GM21367 (cell line): Measurements from ENCODE around the gene PNPLA4.

Experiments
- ATAC-seq: cut with Tn5 transposase; IDR thresholded peaks from one replicate; pipeline ENCODE4 v1.9.1; 2021; ENCODE audit not compliant: unreplicated experiment

The PNPLA4 gene

GRCh38 chrX:7927259-7928167 lies at the start of gene PNPLA4:
Gene PNPLA4, minus strand, starts transcription at chrX:7927413. Its CDS starts 1,294 bp downstream, at chrX:7926119.
- peak; percentile 89 for ATAC-seq

DNA sequence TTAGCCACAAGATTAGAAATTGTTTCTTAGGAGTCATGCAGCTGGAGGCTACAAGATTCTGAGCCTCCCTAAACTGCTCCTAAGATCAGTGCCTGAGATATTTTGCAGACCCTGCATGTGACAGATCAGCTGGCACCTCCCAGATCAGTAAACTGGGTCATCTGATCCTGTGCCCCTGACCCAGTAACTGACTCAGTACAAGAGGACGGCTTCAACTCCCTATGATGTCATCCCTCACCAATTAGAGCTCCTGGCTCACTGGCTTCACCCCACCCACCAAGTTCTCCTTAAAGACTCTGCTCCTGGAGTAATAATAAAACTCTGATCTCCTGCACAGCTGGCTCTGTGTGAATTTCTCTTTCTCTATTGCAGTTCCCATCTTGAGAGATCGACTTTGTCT lies 45.4 kb upstream of the PNPLA4 start:
- ATAC-seq = no peak

- no peak for ATAC-seq
These were observed 43.2 kb upstream of the PNPLA4 start for GRCh38 chrX:7970428-7970827.

- ATAC-seq = no peak
These were observed 38.2 kb upstream of the PNPLA4 start for GRCh38 chrX:7965436-7965835.

- no peak for ATAC-seq
These were observed 33.0 kb upstream of the PNPLA4 start for GRCh38 chrX:7960246-7960645.

DNA sequence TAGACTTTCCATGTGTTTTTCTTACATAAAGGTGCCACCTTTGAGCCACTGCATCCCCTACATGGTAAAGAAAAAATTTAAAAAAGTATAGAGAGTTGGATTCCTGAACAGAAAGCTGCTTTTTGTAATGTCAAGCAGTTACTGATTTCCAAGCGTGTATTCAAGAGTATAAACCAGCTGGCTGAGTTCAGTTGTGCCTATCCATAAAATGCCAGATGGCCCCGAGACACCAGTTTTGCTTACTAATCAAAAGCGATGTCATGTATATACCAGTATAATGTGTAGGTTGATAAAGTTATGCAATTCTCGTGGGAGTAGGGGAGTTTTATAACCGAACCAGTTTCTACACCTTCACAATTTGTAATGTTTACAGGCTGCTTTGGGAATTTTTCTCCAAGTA lies 26.2 kb upstream of the PNPLA4 start:
- ATAC-seq = no peak

DNA sequence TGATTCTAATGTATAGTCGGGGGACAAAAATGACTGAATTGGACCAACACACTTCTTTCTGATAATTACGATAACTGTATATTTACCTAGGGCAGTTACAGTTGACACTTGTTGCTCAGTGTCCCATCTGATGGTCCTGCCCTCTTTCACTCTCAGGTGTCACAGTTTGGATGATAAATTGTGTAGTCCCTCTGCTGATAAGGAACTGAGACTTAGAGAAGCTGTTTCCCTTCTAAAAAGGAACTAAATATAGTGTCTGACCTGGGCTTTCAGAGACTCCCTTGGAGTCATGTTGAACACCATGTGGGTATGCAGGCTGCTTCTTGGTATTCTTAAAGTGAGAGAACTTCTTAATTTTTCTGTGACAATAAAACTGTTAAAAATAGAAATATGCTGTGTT lies 23.7 kb upstream of the PNPLA4 start:
- ATAC-seq = peak; percentile 97

- ATAC-seq = no peak
These were observed 21.3 kb upstream of the PNPLA4 start for GRCh38 chrX:7948483-7948882.

- no peak for ATAC-seq
These were observed 19.7 kb upstream of the PNPLA4 start for GRCh38 chrX:7946960-7947359.

DNA sequence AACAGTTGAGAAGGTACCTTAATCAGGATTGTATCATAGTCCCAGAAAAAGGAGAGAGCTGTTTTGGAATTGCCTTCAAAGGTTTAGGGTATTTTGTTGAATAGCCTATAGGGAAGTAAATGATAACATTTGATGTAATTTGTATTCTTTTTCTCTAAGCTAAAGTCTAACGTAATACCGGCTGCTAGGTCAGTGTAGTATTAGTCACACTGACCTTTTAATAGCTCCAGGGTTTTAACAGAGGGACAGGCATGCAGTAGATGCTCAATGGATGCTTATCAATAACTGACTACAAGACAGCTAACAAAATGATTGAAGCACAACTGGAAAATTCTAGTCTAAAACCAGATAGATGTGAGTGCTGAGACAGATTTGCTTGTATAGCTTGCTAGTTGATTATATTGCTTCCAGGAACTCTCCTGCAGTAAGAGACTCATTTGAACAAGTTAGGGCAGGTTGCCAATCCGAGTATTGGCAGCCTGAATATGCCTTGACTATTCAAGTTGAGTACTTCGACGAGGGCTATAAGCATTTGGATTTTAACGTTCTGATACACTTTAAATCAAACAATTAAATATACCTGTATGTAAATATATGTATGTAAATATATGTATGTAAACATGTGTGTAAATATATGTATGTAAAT lies 16.5 kb upstream of the PNPLA4 start:
- no peak for ATAC-seq

DNA sequence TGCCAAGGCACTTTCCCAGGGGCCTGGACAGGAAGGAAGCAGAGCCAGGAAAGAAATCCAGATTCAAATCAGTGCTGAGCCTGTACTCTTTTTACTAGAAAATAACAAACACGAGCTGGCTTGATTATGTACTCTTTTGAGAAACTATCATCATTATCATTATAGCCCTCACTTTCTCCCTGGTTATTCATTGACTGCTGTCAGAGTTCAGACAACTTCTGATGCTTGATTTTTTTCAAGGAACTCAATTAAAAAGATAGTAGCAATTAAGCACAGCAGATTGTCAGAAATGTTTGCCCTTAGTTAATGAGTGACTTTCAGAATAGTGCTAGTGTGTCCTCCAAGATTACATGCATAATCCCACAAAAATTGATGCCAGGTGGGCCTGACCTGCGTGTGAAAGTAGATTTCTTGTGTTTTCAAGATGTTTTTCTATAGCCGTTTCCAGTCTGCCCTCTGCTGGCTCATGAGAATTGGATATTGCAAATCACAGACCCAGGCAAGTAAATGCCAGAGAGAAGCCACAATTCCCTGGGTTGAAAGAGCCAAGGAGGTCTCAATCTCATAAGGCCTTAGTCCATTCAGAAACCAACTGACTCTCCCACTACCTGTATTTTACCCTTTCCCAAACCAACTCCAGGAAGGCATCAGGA lies 14.3 kb upstream of the PNPLA4 start:
- no peak for ATAC-seq

GRCh38 chrX:7934026-7934425 lies 6.8 kb upstream of the PNPLA4 start:
- no peak for ATAC-seq

GRCh38 chrX:7926914-7927258 lies 327 bp downstream of the PNPLA4 start:
- no peak for ATAC-seq

- no peak for ATAC-seq
These were observed 712 bp downstream of the PNPLA4 start for GRCh38 chrX:7926501-7926900.

- ATAC-seq = peak; percentile 36
These were observed 1.2 kb downstream of the PNPLA4 start for GRCh38 chrX:7925867-7926472.

- no peak for ATAC-seq
These were observed 5.5 kb downstream of the PNPLA4 start for GRCh38 chrX:7921750-7922149.

- no peak for ATAC-seq
These were observed 18.4 kb downstream of the PNPLA4 start for GRCh38 chrX:7908821-7909220.

DNA sequence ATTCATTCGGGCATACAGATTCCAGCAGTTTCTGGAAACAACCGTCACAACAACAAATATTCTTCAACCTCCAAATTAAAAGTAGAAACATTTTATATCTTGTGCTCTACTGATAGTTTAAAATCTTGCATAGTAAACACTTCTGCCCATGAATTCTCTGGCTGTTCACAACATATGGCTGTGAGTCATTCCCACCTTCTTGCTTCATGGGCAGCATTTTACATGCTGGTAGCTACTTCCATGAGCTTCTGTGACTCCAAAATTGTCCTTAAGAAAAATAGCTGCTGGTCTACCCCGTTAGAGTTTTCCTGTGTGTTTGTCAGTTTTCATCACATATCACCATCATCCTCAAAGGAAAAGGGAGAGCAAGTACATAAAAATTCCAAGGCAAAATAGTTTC lies 22.7 kb downstream of the PNPLA4 start:
- no peak for ATAC-seq

DNA sequence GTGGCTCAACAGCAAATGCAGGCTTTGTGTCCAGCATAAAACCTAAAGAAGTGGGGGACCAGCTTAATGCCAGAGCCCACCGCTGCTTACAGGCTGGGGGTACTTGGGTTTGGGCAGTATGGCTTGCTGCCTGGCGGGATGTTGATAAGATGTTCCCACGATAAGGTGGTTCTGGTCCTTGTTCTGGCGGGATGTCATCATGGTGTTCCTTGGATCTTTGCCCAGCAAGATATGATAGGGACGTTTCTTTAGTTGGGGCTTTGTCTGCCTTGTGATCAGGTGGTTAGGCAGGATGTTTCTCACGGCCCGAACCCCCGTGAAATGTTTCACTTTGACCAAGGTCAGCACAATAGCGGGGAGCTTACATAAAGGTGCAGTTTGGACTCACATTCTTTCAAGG lies 35.3 kb downstream of the PNPLA4 start:
- ATAC-seq = no peak

DNA sequence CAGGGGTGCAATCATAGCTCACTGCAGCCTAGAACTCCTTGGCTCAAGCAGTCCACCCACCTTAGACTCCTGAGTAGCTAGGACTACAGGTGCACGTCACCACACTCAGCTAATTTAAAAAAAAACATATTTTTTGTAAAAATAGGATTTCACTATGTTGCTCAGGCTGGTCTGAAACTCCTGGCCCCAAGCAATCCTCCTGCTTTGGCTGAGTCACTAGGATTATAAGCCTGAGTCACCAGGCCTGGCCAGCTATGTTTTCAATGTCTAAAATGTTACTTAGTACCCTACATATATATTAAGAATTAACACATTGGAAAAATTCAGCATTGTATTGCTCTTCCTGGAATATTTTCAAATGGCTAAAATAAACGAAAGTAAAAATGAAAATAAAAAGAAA lies 37.5 kb downstream of the PNPLA4 start:
- no peak for ATAC-seq

DNA sequence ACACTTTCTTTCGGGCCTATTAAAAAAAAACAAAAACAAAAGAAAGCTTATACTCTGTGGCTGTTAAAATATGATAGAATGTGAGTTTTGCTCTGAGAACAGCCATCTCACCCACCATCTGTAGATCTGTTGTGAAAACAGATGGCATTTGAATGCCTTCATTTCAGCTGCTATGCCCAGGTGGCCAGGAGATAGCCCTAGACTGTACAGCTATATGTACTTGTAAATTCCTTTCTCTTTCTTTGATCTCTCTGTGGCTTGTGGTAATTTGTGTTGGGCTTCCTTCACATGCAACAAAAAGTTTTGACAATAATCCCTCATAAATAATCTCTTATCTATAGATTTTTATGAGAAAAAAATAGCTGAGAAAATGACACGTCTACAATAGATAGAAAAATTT lies 38.1 kb downstream of the PNPLA4 start:
- no peak for ATAC-seq

GRCh38 chrX:7876957-7877356 lies 50.3 kb downstream of the PNPLA4 start:
- ATAC-seq = no peak
